Peyer's patch (tissue), 4 donors: ENCODE data around the gene KCNG4. TPM values are rescaled to one million over a fixed set of nuclear protein-coding genes. Genes with fewer than 3 reads are reported as not detected.

Experiments
- DNase-seq, 3 donors: peaks; one replicate each; pipeline ENCODE4 v3.0.0-alpha.2; 2017 to 2019
- H3K27ac ChIP-seq, 4 donors: fragments of 200-600 bp; sonication (generic); one replicate each; pipeline ENCODE4 v1.5.1; 2016 to 2019
- H3K27me3 ChIP-seq, 2 donors: fragments of 200-600 bp; sonication (generic); one replicate each; pipeline ENCODE4 v1.5.1; 2019
- H3K36me3 ChIP-seq, 3 donors: fragments of 200-600 bp; sonication (generic); one replicate each; pipeline ENCODE4 v1.5.1; 2016 to 2019
- H3K4me1 ChIP-seq, 4 donors: fragments of 200-600 bp; sonication (generic); one replicate each; pipeline ENCODE4 v1.5.1; 2016 to 2019
- H3K4me3 ChIP-seq, 4 donors: fragments of 200-600 bp; sonication (generic); 1 replicate in 3 of 4; 2 replicates in 1 of 4; pipeline ENCODE4 v1.5.1; 2016 to 2019; ENCODE audit warnings: mild to moderate bottlenecking in 1 of 4
- H3K9me3 ChIP-seq, 4 donors: fragments of 200-600 bp; sonication (generic); one replicate each; pipeline ENCODE4 v1.5.1; 2016 to 2019; ENCODE audit warnings: mild to moderate bottlenecking in 1 of 4
- CTCF ChIP-seq, 6 experiments: fragments of 450-650 bp in 4 of 6; fragments of 200-600 bp in 2 of 6; sonication (generic) in 1 of 6; IDR thresholded peaks; one replicate each; pipeline ENCODE4 v1.5.1; 2017 to 2019; ENCODE audit warnings: antibody characterized with exemption in 6 of 6, mild to moderate bottlenecking in 3 of 6, moderate library complexity in 1 of 6
- POLR2A ChIP-seq, 2 donors: fragments of 450-650 bp; IDR thresholded peaks; one replicate each; pipeline ENCODE4 v1.5.1; 2017; ENCODE audit warnings: antibody characterized with exemption in 2 of 2, mild to moderate bottlenecking in 2 of 2, moderate library complexity in 2 of 2
- total RNA-seq, 4 donors: library from RNA; depleted of rRNA; stranded (reverse); fragments of >200 nt; gene quantifications; one replicate each; pipeline ENCODE4 v1.1.0, GENCODE V29; 2016

Gene KCNG4
- total RNA-seq, 4 donors from 2014 or later, result not detected

- no peaks in the 10 kb centered on the region for H3K27me3 ChIP-seq
- no peak for DNase-seq
- no peaks in the 10 kb centered on the region for H3K4me1 ChIP-seq
- TF ChIP-seq POLR2A (IDR thresholded peaks at IDR 0.05) (no peak), CTCF (IDR thresholded peaks at IDR 0.05) (no peak)
- no peaks in the 10 kb centered on the region for H3K36me3 ChIP-seq
- no peak overlapping the region for H3K27ac ChIP-seq
- H3K9me3 ChIP-seq, result no peaks in the 10 kb centered on the region
- no peak overlapping the region for H3K4me3 ChIP-seq
Measured at GRCh38 chr16:84255050-84255810, 15.4 kb upstream of the KCNG4 start.

GRCh38 chr16:84254062-84254461 is 14.2 kb upstream of the KCNG4 start:
- Histone ChIP-seq H3K4me1 (no peaks in the 10 kb centered on the region), H3K27me3 (no peaks in the 10 kb centered on the region), H3K4me3 (no peak overlapping the region), H3K27ac (no peak overlapping the region), H3K36me3 (no peaks in the 10 kb centered on the region), H3K9me3 (no peaks in the 10 kb centered on the region)
- no peak for DNase-seq
- TF ChIP-seq POLR2A (IDR thresholded peaks at IDR 0.05) (no peak), CTCF (IDR thresholded peaks at IDR 0.05) (no peak)

- H3K27me3 ChIP-seq, result no peaks in the 10 kb centered on the region
- H3K9me3 ChIP-seq, result no peaks in the 10 kb centered on the region
- no peaks in the 10 kb centered on the region for H3K36me3 ChIP-seq
- H3K4me3 ChIP-seq, result no peak overlapping the region
- TF ChIP-seq POLR2A (IDR thresholded peaks at IDR 0.05) (no peak), CTCF (IDR thresholded peaks at IDR 0.05) (no peak)
- no peak overlapping the region for H3K27ac ChIP-seq
- DNase-seq, result no peak
- H3K4me1 ChIP-seq, result no peaks in the 10 kb centered on the region
Measured at GRCh38 chr16:84253173-84253572, 13.4 kb upstream of the KCNG4 start.

- no peaks in the 10 kb centered on the region for H3K36me3 ChIP-seq
- H3K4me1 ChIP-seq, result no peaks in the 10 kb centered on the region
- no peak overlapping the region for H3K27ac ChIP-seq
- DNase-seq, result no peak
- H3K27me3 ChIP-seq, result no peaks in the 10 kb centered on the region
- H3K9me3 ChIP-seq, result no peaks in the 10 kb centered on the region
- TF ChIP-seq POLR2A (IDR thresholded peaks at IDR 0.05), result no peak
- no peak overlapping the region for H3K4me3 ChIP-seq
Measured at GRCh38 chr16:84252184-84252583, 12.4 kb upstream of the KCNG4 start.

- H3K9me3 ChIP-seq, result no peaks in the 10 kb centered on the region
- TF ChIP-seq CTCF (IDR thresholded peaks at IDR 0.05) (no peak), POLR2A (IDR thresholded peaks at IDR 0.05) (no peak)
- no peak for DNase-seq
- H3K27me3 ChIP-seq, result no peaks in the 10 kb centered on the region
- no peak overlapping the region for H3K4me3 ChIP-seq
- H3K4me1 ChIP-seq, result no peaks in the 10 kb centered on the region
- no peak overlapping the region for H3K27ac ChIP-seq
- H3K36me3 ChIP-seq, result no peaks in the 10 kb centered on the region
Measured at GRCh38 chr16:84247844-84248243, 8.0 kb upstream of the KCNG4 start.

GRCh38 chr16:84247331-84247730 is 7.5 kb upstream of the KCNG4 start:
- no peak overlapping the region for H3K27ac ChIP-seq
- TF ChIP-seq POLR2A (IDR thresholded peaks at IDR 0.05) (no peak), CTCF (IDR thresholded peaks at IDR 0.05) (no peak)
- no peaks in the 10 kb centered on the region for H3K36me3 ChIP-seq
- no peak overlapping the region for H3K4me3 ChIP-seq
- no peaks in the 10 kb centered on the region for H3K27me3 ChIP-seq
- H3K4me1 ChIP-seq, result no peaks in the 10 kb centered on the region
- DNase-seq, result no peak
- H3K9me3 ChIP-seq, result no peaks in the 10 kb centered on the region
